H9 (cell line): ENCODE measurements around the gene GATD1. TPM values are rescaled to one million over a fixed set of nuclear protein-coding genes. Genes with fewer than 3 reads are reported as not detected.

Source experiments
- DNase-seq: peaks from one replicate; pipeline ENCODE4 v3.0.0-alpha.2; 2017
- H2AFZ ChIP-seq: one replicate; pipeline ENCODE4 v1.6.1; 2013; ENCODE audit warnings: mild to moderate bottlenecking, low read length, control low read depth, moderate library complexity
- H2AK5ac ChIP-seq: 2 replicates; pipeline ENCODE4 v1.6.1; 2013; ENCODE audit warnings: low read length, control low read depth, mixed read lengths; ENCODE audit not compliant: insufficient read length
- H2BK120ac ChIP-seq: one replicate; pipeline ENCODE4 v1.6.1; 2013; ENCODE audit warnings: low read depth, mild to moderate bottlenecking, low read length, control low read depth, inconsistent platforms; ENCODE audit not compliant: poor library complexity, severe bottlenecking
- H2BK12ac ChIP-seq: 2 replicates; pipeline ENCODE4 v1.6.1; 2013; ENCODE audit warnings: low read length, control low read depth, mixed read lengths, low read depth; ENCODE audit not compliant: insufficient read length
- H2BK15ac ChIP-seq: 2 replicates; pipeline ENCODE4 v1.6.1; 2013; ENCODE audit warnings: low read depth, low read length, control low read depth
- H2BK20ac ChIP-seq: one replicate; pipeline ENCODE4 v1.6.1; 2013; ENCODE audit warnings: low read depth, mild to moderate bottlenecking, low read length, control low read depth, inconsistent platforms; ENCODE audit not compliant: poor library complexity, severe bottlenecking
- H2BK5ac ChIP-seq: 2 replicates; pipeline ENCODE4 v1.6.1; 2013; ENCODE audit warnings: low read length, control low read depth, mixed read lengths; ENCODE audit not compliant: insufficient read length
- H3K14ac ChIP-seq: 2 replicates; pipeline ENCODE4 v1.6.1; 2013; ENCODE audit warnings: low read length, control low read depth; ENCODE audit not compliant: insufficient read depth
- H3K18ac ChIP-seq: 2 replicates; pipeline ENCODE4 v1.6.1; 2013; ENCODE audit warnings: low read depth, mild to moderate bottlenecking, mixed read lengths, low read length, control low read depth; ENCODE audit not compliant: insufficient read length
- H3K23ac ChIP-seq: 2 replicates; pipeline ENCODE4 v1.6.1; 2013; ENCODE audit warnings: low read length, control low read depth, mixed read lengths, low read depth; ENCODE audit not compliant: insufficient read length
- H3K23me2 ChIP-seq: 2 replicates; pipeline ENCODE4 v1.6.1; 2013; ENCODE audit warnings: low read depth, mild to moderate bottlenecking, mixed read lengths, low read length, control low read depth; ENCODE audit not compliant: insufficient read length, poor library complexity, severe bottlenecking
- H3K27ac ChIP-seq: 2 replicates; pipeline ENCODE4 v1.5.1; 2013; ENCODE audit warnings: low read length, control low read depth, mixed read lengths, low read depth; ENCODE audit not compliant: insufficient read length
- H3K27me3 ChIP-seq: 2 replicates; pipeline ENCODE4 v1.6.1; 2013; ENCODE audit warnings: low read length, control low read depth, inconsistent platforms; ENCODE audit not compliant: insufficient read depth
- H3K4ac ChIP-seq: 2 replicates; pipeline ENCODE4 v1.6.1; 2013; ENCODE audit warnings: low read depth, mild to moderate bottlenecking, control low read depth, inconsistent platforms, low read length, moderate library complexity
- H3K4me1 ChIP-seq: 2 replicates; pipeline ENCODE4 v1.6.1; 2013; ENCODE audit warnings: low read length, control low read depth, inconsistent platforms; ENCODE audit not compliant: insufficient read depth
- H3K4me2 ChIP-seq: 2 replicates; pipeline ENCODE4 v1.6.1; 2013; ENCODE audit warnings: low read length, control low read depth, mixed read lengths; ENCODE audit not compliant: insufficient read length, insufficient read depth
- H3K56ac ChIP-seq: 2 replicates; pipeline ENCODE4 v1.6.1; 2013; ENCODE audit warnings: low read depth, mild to moderate bottlenecking, mixed read lengths, low read length, control low read depth; ENCODE audit not compliant: insufficient read length
- H3K79me1 ChIP-seq: 2 replicates; pipeline ENCODE4 v1.6.1; 2013; ENCODE audit warnings: low read depth, mild to moderate bottlenecking, moderate library complexity, low read length, control low read depth, inconsistent platforms; ENCODE audit not compliant: insufficient read depth, poor library complexity, severe bottlenecking
- H3K79me2 ChIP-seq: 2 replicates; pipeline ENCODE4 v1.6.1; 2013; ENCODE audit warnings: low read length, control low read depth, inconsistent platforms; ENCODE audit not compliant: insufficient read depth
- H3K9ac ChIP-seq: 2 replicates; pipeline ENCODE4 v1.6.1; 2013; ENCODE audit warnings: low read length, control low read depth, mixed read lengths; ENCODE audit not compliant: insufficient read length; ENCODE audit errors: extremely low read depth
- H3K9me3 ChIP-seq: one replicate; pipeline ENCODE4 v1.6.1; 2013; ENCODE audit warnings: low read depth, low read length, inconsistent platforms; ENCODE audit not compliant: control insufficient read depth
- H3T11ph ChIP-seq: one replicate; pipeline ENCODE4 v1.6.1; 2013; ENCODE audit warnings: mild to moderate bottlenecking, low read length, control low read depth, inconsistent platforms
- H4K20me1 ChIP-seq: one replicate; pipeline ENCODE4 v1.6.1; 2013; ENCODE audit not compliant: control insufficient read depth, insufficient read length, insufficient read depth
- H4K5ac ChIP-seq: 2 replicates; pipeline ENCODE4 v1.6.1; 2013; ENCODE audit warnings: low read depth, mild to moderate bottlenecking, mixed read lengths, low read length, control low read depth; ENCODE audit not compliant: insufficient read length
- H4K8ac ChIP-seq: replicated peaks from 2 replicates; pipeline ENCODE4 v1.6.1; 2013; ENCODE audit warnings: low read length, control low read depth, mixed read lengths, low read depth; ENCODE audit not compliant: insufficient read length
- H4K91ac ChIP-seq: 2 replicates; pipeline ENCODE4 v1.6.1; 2013; ENCODE audit warnings: low read depth, mild to moderate bottlenecking, moderate library complexity, mixed read lengths, low read length, control low read depth; ENCODE audit not compliant: insufficient read length
- H3K27ac Mint-ChIP-seq, 3 experiments: 2 replicates in 2 of 3; 3 replicates in 1 of 3; pipeline ENCODE4 v1.8.0; 2020 to 2021; ENCODE audit warnings: mixed read lengths in 3 of 3, mild to moderate bottlenecking in 1 of 3, moderate library complexity in 1 of 3
- H3K27me3 Mint-ChIP-seq: 2 replicates; pipeline ENCODE4 v1.8.0; 2021; ENCODE audit warnings: low read depth, mild to moderate bottlenecking, moderate library complexity, mixed read lengths
- H3K36me3 Mint-ChIP-seq, 3 experiments: 2 replicates in 2 of 3; 3 replicates in 1 of 3; pipeline ENCODE4 v1.8.0; 2020 to 2021; ENCODE audit warnings: low read depth in 3 of 3, mixed read lengths in 3 of 3; ENCODE audit not compliant: insufficient read depth in 1 of 3
- H3K4me1 Mint-ChIP-seq, 2 experiments: 2 replicates each; pipeline ENCODE4 v1.8.0; 2020; ENCODE audit warnings: mixed read lengths in 2 of 2
- H3K4me3 Mint-ChIP-seq, 2 experiments: 2 replicates in 1 of 2; 3 replicates in 1 of 2; pipeline ENCODE4 v1.8.0; 2020 to 2021; ENCODE audit warnings: mild to moderate bottlenecking in 2 of 2, mixed read lengths in 2 of 2, moderate library complexity in 1 of 2
- H3K9me3 Mint-ChIP-seq, 2 experiments: 2 replicates in 1 of 2; 3 replicates in 1 of 2; pipeline ENCODE4 v1.8.0; 2020; ENCODE audit warnings: mild to moderate bottlenecking in 2 of 2, mixed read lengths in 2 of 2, moderate library complexity in 1 of 2
- WGBS: extraction: QIAGEN DNeasy Blood & Tissue Kit; methylation state at CpG from one replicate; pipeline ENCODE4 v1.1.7; 2013; ENCODE audit warnings: missing lambda C conversion rate, low lambda C conversion rate, mixed read lengths; ENCODE audit not compliant: insufficient read length; ENCODE audit errors: extremely low coverage; 5-methylcytosine and 5-hydroxymethylcytosine counted together
- total RNA-seq: library from RNA; stranded (reverse); gene quantifications from 2 replicates; pipeline ENCODE4 v1.2.1, GENCODE V29; 2021
- TF ChIP-seq, protein P1 (sequence below): fragments of 200-600 bp; sonication (generic); conservative IDR thresholded peaks from 3 replicates; pipeline ENCODE4 v1.8.0; 2021; ENCODE audit warnings: antibody characterized with exemption, mild to moderate bottlenecking

GATD1 gene
- total RNA-seq, 1 experiment from 2014 or later, result 60.0 TPM

DNA sequence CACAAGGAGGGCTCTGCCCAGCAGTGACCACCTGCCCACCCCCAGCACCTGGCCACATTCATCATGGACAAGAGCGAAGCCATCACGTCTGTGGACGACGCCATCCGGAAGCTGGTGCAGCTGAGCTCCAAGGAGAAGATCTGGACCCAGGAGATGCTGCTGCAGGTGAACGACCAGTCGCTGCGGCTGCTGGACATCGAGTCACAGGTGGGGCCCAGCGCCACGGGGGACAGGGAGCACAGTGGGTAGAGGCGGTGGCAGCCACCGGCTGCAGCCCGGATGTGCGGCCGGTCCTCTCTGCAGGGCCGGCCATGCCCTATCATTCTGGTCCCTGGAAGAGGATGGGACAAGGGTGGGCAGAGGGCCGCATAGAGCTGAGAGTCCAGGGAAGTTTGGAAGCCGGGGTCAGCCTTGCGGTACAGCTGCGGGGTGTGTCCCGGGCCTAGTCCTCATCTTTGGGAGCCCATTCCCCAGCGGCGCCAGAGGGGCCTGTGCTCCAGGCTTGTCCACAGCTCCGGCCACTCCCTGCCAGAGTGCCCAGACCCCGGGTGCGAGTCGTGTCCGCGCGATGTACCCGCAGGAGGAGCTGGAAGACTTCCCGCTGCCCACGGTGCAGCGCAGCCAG is 57.2 kb downstream of the GATD1 start:
- WGBS, result no CpG with 5 or more reads among the region's 35 CpGs
- no peaks in the 10 kb centered on the region for H3K27me3 Mint-ChIP-seq
- no peak overlapping the region for H3K56ac ChIP-seq

More for the DNA sequence above, 57.2 kb downstream of the GATD1 start:
- DNase-seq, result no peak
- Mint-ChIP-seq H3K4me3 (peak overlapping the region; percentile 41 to 71; a peak in 3 of 5 replicates), H3K27ac (no peak overlapping the region), H3K9me3 (peaks cover 6 to 7% of the 10 kb centered on the region in 2 experiments), H3K4me1 (peaks cover 3 to 20% of the 10 kb centered on the region in 2 experiments; a peak in 3 of 4 replicates), H3K36me3 (peaks cover 2 to 15% (median 3%) of the 10 kb centered on the region in 3 experiments; a peak in 5 of 7 replicates)
- H2AK5ac ChIP-seq, result no peak overlapping the region
- H2AFZ ChIP-seq, result no peak overlapping the region
- H3K9me3 ChIP-seq, result no peaks in the 10 kb centered on the region
- no peaks in the 10 kb centered on the region for H3K4me1 ChIP-seq
- no peak overlapping the region for H2BK12ac ChIP-seq
- H3T11ph ChIP-seq, result no peak overlapping the region
- H3K4ac ChIP-seq, result no peak overlapping the region
- TF ChIP-seq, protein P1, sequence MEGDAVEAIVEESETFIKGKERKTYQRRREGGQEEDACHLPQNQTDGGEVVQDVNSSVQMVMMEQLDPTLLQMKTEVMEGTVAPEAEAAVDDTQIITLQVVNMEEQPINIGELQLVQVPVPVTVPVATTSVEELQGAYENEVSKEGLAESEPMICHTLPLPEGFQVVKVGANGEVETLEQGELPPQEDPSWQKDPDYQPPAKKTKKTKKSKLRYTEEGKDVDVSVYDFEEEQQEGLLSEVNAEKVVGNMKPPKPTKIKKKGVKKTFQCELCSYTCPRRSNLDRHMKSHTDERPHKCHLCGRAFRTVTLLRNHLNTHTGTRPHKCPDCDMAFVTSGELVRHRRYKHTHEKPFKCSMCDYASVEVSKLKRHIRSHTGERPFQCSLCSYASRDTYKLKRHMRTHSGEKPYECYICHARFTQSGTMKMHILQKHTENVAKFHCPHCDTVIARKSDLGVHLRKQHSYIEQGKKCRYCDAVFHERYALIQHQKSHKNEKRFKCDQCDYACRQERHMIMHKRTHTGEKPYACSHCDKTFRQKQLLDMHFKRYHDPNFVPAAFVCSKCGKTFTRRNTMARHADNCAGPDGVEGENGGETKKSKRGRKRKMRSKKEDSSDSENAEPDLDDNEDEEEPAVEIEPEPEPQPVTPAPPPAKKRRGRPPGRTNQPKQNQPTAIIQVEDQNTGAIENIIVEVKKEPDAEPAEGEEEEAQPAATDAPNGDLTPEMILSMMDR, result no peak
- no peaks in the 10 kb centered on the region for H3K79me2 ChIP-seq
- H4K20me1 ChIP-seq, result no peaks in the 10 kb centered on the region
- no peak overlapping the region for H2BK120ac ChIP-seq
- H3K79me1 ChIP-seq, result no peaks in the 10 kb centered on the region
- no peak overlapping the region for H3K27ac ChIP-seq
- no peak overlapping the region for H2BK20ac ChIP-seq
- no peak overlapping the region for H4K91ac ChIP-seq
- H3K23ac ChIP-seq, result no peak overlapping the region
- peak overlapping the region; percentile 51 for H3K4me2 ChIP-seq
- H4K8ac ChIP-seq, result no peak overlapping the region
- no peaks in the 10 kb centered on the region for H3K27me3 ChIP-seq
- no peak overlapping the region for H3K9ac ChIP-seq
- no peak overlapping the region for H2BK5ac ChIP-seq
- no peak overlapping the region for H2BK15ac ChIP-seq
- no peaks in the 10 kb centered on the region for H3K23me2 ChIP-seq
- H3K18ac ChIP-seq, result peak overlapping the region; percentile 17
- 0 out of 2 replicates have a peak overlapping the region, but pooled peaks have one; percentile 34 for H3K14ac ChIP-seq
- H4K5ac ChIP-seq, result no peak overlapping the region
